ENCODE data around the gene VIPR2.

The VIPR2 gene

GRCh38 chr7:159121476-159121875 lies 23.2 kb downstream of the VIPR2 start:
- DNase-seq (ENCODE audit: low read depth in 2 of 3, low spot score in 1 of 3) = no peak

GRCh38 chr7:159121068-159121467 lies 23.6 kb downstream of the VIPR2 start:
- DNase-seq (ENCODE audit: low read depth in 2 of 3, low spot score in 1 of 3) = no peak

GRCh38 chr7:159120540-159120919 lies 24.1 kb downstream of the VIPR2 start:
- DNase-seq (ENCODE audit: low read depth in 2 of 3, low spot score in 1 of 3) = no peak

- no peak for DNase-seq (ENCODE audit: low read depth in 2 of 3, low spot score in 1 of 3)
Observed at GRCh38 chr7:159119851-159120539, 24.7 kb downstream of the VIPR2 start.

GRCh38 chr7:159119026-159119741 lies 25.5 kb downstream of the VIPR2 start:
- DNase-seq (ENCODE audit: low read depth in 2 of 3, low spot score in 1 of 3) = no peak

GRCh38 chr7:159118623-159119022 lies 26.0 kb downstream of the VIPR2 start:
- DNase-seq (ENCODE audit: low read depth in 2 of 3, low spot score in 1 of 3) = no peak

GRCh38 chr7:159118197-159118595 lies 26.5 kb downstream of the VIPR2 start:
- no peak for DNase-seq (ENCODE audit: low read depth in 2 of 3, low spot score in 1 of 3)

- no peak for DNase-seq (ENCODE audit: low read depth in 2 of 3, low spot score in 1 of 3)
Observed at GRCh38 chr7:159117366-159118196, 27.1 kb downstream of the VIPR2 start.

GRCh38 chr7:159116581-159117339 lies 27.9 kb downstream of the VIPR2 start:
- no peak for DNase-seq (ENCODE audit: low read depth in 2 of 3, low spot score in 1 of 3)

GRCh38 chr7:159115601-159116501 lies 28.8 kb downstream of the VIPR2 start:
- DNase-seq (ENCODE audit: low read depth in 2 of 3, low spot score in 1 of 3) = no peak

GRCh38 chr7:159114981-159115380 lies 29.7 kb downstream of the VIPR2 start:
- no peak for DNase-seq (ENCODE audit: low read depth in 2 of 3, low spot score in 1 of 3)

- no peak for DNase-seq (ENCODE audit: low read depth in 2 of 3, low spot score in 1 of 3)
Observed at GRCh38 chr7:159114096-159114495, 30.6 kb downstream of the VIPR2 start.

GRCh38 chr7:159113056-159113455 lies 31.6 kb downstream of the VIPR2 start:
- DNase-seq (ENCODE audit: low read depth in 2 of 3, low spot score in 1 of 3) = no peak

GRCh38 chr7:159112136-159113011 lies 32.3 kb downstream of the VIPR2 start:
- peak in 1 of 3 donors; percentile 3 for DNase-seq (ENCODE audit: low read depth in 2 of 3, low spot score in 1 of 3)

- DNase-seq (ENCODE audit: low read depth in 2 of 3, low spot score in 1 of 3) = no peak
Observed at GRCh38 chr7:159109653-159110035, 35.0 kb downstream of the VIPR2 start.

GRCh38 chr7:159108941-159109652 lies 35.6 kb downstream of the VIPR2 start:
- no peak for DNase-seq (ENCODE audit: low read depth in 2 of 3, low spot score in 1 of 3)

GRCh38 chr7:159108491-159108890 lies 36.2 kb downstream of the VIPR2 start:
- DNase-seq (ENCODE audit: low read depth in 2 of 3, low spot score in 1 of 3) = no peak

GRCh38 chr7:159107161-159107892 lies 37.3 kb downstream of the VIPR2 start:
- DNase-seq (ENCODE audit: low read depth in 2 of 3, low spot score in 1 of 3) = no peak
